ENCODE data around the gene EPHB1. TPM values are rescaled to one million over a fixed set of nuclear protein-coding genes. Genes with fewer than 3 reads are reported as not detected.

EPHB1 gene
- total RNA-seq, 1 donor, result under 0.01 TPM

GRCh38 chr3:134846911-134847317 lies 51.9 kb downstream of the EPHB1 start:
- DNase-seq (ENCODE audit: low read depth in 2 of 3, low spot score in 2 of 3), result no peak

GRCh38 chr3:134847349-134847748 lies 52.3 kb downstream of the EPHB1 start:
- no peak for DNase-seq (ENCODE audit: low read depth in 2 of 3, low spot score in 2 of 3)

DNA sequence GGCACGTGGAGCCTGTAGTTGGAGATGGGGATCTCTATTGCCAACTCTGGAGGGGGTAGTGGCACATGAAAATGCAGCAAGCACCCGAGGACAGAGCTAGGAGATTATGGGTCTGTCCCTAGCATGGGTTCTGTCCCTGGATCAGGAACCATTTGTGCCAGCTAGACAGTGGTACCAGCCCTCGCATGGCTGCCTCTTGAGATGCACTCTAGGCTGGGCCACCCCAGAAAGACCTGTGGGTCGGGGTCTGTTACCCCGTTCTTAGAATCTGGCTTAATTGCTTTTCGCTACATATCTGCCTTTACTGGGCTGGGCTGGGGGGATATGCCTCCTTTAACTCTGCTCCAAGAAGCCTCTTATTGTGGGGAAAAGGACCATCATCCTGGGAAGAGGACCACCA lies 54.5 kb downstream of the EPHB1 start:
- DNase-seq (ENCODE audit: low read depth in 2 of 3, low spot score in 2 of 3), result no peak

GRCh38 chr3:134850761-134851160 lies 55.7 kb downstream of the EPHB1 start:
- no peak for DNase-seq (ENCODE audit: low read depth in 2 of 3, low spot score in 2 of 3)

- no peak for DNase-seq (ENCODE audit: low read depth in 2 of 3, low spot score in 2 of 3)
These were observed 57.1 kb downstream of the EPHB1 start for GRCh38 chr3:134852132-134852531.

- DNase-seq (ENCODE audit: low read depth in 2 of 3, low spot score in 2 of 3), result peak in 2 of 3 donors; percentile 26 to 72
These were observed 57.9 kb downstream of the EPHB1 start for GRCh38 chr3:134852893-134853351.

DNA sequence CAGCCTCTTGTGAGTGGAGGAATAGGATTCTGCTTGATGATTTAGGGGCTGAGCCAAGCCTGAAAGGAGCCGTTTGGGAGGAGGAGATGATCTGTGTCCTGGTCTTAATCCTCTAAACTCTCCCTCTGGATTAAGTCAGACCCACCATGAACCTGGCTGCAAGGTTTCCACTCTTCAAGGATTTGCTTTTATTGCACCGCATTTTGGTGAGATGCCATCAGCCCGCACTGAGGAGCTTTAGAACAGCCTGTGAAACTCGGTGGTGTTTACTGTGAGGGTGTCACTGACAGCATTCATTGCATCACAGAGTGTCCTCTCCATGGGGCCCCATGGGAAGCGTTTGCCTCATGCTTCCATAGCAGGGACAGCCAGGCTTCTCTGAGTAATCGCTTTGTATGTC lies 59.2 kb downstream of the EPHB1 start:
- DNase-seq (ENCODE audit: low read depth in 2 of 3, low spot score in 2 of 3), result no peak

GRCh38 chr3:134857356-134857755 lies 62.3 kb downstream of the EPHB1 start:
- no peak for DNase-seq (ENCODE audit: low read depth in 2 of 3, low spot score in 2 of 3)

GRCh38 chr3:134857776-134858362 lies 62.8 kb downstream of the EPHB1 start:
- DNase-seq (ENCODE audit: low read depth in 2 of 3, low spot score in 2 of 3), result no peak

DNA sequence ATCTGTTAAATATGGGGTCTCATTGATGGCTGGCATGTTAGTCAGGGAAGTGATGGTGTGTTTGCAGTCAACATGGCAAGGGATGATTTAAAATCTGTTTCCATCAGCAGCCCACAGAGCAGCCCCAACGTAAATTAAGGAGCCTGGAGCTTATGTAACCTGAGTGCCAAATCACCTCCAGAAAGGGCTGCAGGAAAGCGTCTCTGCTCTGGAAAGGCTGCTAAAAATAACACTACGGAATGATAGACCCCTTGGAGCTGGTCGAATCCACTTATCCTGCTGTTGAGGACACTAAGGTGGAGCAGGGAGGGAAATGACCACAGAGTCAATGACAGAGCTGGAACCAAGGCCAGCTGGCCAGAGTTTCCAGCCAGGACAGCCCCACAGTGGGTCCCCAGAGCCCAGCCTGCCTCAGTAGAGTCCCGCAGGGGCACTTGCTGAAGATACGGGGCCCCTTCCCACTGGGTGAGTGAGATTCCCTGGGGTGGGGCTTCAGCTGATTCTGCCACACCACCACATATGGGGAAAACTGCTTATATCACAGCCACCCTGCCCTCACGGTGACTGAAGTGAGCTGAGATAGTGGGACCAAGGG lies 63.5 kb downstream of the EPHB1 start:
- DNase-seq (ENCODE audit: low read depth in 2 of 3, low spot score in 2 of 3), result no peak

DNA sequence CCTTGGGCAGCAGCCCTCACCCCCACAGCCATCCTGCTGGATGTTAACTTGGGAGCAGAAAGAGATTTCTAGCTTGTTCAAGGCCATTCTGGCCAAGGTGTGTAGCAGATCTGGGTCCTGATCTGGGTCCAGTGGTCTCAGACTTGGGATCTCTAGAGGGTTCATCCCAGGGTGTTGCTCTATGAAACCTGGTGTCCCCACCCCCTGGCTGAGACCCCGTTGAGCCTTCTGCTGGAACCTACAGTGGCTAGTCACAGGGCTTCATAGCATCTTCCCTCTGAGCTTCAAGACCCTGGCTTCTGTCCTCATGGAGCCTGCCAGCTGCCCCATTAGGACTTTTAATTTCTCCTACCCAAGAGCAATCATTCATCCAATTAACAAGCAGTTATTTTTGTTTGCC lies 64.3 kb downstream of the EPHB1 start:
- no peak for DNase-seq (ENCODE audit: low read depth in 2 of 3, low spot score in 2 of 3)

DNA sequence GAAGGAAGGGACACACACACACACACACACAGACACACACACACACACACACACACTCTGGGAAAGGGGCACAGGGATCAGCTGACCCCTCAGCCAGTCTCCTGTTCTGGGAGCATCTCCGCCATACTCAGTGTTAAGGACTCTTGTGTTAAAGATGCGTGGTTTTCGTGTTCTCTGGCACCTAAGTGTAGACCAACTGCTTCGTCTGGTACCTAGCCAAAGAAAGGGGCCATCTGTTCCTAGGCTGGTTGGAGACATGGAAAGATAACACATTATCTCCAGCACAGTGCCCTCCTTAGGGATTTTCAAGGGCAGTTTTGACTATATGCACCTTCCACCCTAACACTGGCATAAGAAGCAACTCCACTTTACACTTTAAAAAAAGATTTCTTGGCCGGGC lies 65.1 kb downstream of the EPHB1 start:
- DNase-seq (ENCODE audit: low read depth in 2 of 3, low spot score in 2 of 3), result no peak

DNA sequence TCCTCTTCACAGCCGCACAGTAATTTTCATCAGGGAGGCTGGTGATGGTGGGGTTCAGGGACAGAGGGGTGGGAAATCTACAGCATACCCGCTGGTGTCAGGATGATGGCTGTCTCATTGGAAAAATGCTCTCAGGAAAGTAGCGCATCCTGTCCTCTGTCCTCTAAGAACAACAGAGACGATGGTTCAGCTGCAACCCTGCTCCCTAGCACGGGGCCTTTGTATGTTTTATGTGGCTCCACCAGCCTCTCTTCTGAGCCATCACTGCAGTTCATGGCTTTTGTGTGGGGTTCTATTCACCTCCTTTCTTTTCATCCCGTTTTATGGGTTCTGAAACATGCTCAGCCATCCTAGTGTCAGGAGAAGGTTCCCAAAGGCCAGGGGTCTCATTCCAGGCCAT lies 68.9 kb downstream of the EPHB1 start:
- no peak for DNase-seq (ENCODE audit: low read depth in 2 of 3, low spot score in 2 of 3)

GRCh38 chr3:134864636-134865035 lies 69.6 kb downstream of the EPHB1 start:
- peak in 1 of 3 donors; percentile 9 for DNase-seq (ENCODE audit: low read depth in 2 of 3, low spot score in 2 of 3)

DNA sequence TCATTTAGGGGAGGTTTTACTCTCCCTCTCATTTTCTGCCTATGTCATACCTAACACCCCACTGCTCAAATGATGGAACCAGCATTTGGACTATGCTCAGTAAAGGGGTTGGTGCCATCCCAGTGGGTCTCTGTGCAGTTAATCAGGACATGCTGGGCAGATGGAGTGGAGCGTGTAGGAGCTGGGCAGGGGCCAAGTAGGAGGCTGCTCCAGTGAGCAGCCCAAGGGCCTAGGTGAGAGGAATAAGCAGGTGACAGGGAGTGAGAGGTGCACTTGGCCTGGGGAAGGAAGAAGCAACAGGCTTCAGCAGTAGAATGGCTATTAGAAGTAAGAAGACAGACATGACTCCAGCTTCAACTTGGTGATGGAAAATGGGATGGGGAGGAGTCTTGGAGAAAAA lies 72.2 kb downstream of the EPHB1 start:
- DNase-seq (ENCODE audit: low read depth in 2 of 3, low spot score in 2 of 3), result no peak

DNA sequence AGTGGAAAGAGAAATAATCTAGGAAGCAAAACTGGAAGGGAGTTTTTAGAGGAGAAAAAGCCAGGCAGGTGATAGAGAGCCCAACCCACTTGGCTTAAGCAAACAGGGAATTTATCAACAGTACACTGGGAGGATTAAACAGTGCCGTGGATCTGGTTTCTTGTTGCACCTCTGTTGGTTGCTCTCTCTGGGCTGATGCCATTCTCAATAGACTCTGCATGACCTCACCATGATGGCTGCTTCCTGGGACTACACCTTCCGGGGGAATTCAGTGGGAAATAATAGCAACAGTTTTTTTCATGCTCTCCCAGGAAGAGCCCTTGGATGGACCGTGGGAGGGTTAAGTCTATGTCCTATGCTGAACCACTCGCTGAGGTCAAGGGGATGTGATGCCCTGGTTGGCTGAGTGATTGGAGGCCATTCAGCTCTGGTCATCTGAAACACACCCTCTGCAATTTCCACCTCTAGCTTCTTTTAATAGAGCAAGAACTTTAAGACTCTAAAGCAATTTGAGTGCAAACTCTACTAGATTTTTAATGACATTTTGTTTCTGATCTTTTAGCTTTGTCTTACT lies 74.2 kb downstream of the EPHB1 start:
- no peak for DNase-seq (ENCODE audit: low read depth in 2 of 3, low spot score in 2 of 3)

- no peak for DNase-seq (ENCODE audit: low read depth in 2 of 3, low spot score in 2 of 3)
These were observed 76.8 kb downstream of the EPHB1 start for GRCh38 chr3:134871818-134872217.

DNA sequence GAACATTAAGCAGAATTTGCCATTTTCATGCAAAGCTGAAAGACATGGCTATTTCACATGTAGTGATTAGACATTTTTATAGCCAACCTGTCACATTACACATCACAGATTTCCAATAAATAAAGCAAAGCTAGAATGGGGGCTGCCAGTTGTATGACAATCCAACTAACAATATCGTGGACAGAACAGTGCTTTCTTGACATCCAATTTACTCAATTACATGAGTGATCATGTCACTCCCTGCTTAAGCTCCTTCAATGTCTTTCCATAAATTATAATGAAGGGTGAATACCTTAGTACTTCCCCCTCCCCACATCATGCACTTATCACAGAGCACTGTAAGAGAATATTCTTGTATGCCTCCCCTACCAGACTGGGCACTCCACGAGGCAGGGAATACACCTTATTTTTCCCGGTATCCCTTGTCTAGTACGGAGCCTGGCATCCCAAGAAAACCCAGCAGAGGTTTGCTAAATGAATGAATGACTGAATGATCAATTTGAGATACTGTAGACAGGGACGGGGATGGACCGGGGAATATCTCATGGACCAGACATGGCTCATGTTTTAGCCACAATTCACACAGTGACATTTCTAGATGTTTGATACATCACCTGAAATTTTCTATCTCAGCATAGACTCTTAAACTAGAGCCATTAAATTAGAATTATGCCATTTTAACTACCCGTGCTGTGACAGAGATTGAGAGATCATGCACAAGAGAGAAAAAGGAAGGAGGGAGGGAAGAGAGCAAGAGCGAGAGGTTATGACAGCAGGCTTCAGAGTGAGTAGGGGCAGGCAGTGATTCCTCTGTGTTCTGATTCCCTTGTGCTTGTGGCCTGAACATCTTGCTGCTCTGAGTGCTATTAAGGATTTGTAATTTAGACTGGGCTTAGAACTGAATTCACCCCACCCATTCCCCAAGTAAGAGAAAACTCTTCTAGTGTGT lies 77.7 kb downstream of the EPHB1 start:
- DNase-seq (ENCODE audit: low read depth in 2 of 3, low spot score in 2 of 3), result no peak

GRCh38 chr3:134873789-134874188 lies 78.7 kb downstream of the EPHB1 start:
- no peak for DNase-seq (ENCODE audit: low read depth in 2 of 3, low spot score in 2 of 3)

DNA sequence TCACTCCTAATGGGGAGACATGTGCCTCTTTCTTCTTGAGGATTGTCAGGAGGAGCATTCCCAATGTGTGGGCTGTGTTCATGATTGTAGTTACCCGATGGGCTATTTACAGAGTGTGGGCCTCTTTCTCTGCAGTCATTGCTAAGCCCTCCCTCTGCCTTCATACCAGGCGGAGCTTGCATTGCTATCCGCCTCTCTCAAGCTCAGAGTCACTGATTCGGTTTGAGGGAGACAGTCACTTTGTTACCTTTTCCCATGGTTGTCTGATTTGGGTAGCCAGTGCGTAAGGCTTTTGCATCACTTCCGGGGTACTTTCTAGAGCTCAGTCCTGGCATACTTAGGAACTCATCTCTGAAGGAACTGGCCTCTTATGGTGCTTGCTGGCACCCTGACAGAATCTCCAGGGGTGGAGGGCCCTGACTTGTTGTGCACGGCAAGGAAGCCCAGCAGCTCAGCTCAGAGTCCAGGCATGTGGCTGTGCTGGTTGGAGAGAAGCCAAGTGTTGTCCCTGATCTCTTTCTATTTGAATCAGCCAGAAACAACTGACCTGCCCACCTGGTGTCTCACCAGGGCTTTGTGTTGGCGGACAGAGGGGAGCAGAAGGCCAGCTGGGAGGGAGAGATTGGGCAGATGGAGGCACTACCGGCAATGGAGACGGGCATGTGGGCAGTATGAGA lies 79.8 kb downstream of the EPHB1 start:
- DNase-seq (ENCODE audit: low read depth in 2 of 3, low spot score in 2 of 3), result no peak

DNA sequence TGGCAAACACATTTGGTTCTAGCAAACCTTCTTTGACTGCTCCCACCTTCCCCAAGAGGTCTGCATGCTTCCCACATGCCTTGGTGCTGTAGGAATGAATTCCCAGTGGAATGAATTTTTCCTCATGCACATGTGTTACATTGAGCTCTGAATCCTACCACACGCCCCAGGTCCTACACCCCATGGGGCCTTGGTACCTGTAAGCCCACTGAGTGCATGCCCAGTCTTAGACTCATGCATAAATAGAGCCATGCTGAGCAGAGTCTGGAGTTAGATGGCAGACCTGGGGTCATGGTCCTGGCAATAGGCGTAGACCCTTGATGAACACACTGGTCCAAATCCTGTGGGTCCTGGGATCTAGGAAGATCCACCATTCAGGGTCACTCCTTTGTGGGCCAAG lies 81.8 kb downstream of the EPHB1 start:
- DNase-seq (ENCODE audit: low read depth in 2 of 3, low spot score in 2 of 3), result no peak
